ENCODE results near the gene COA6.
"Not testable (repeated sequence)": the region's sequence is repeated elsewhere in the genome, so short reads cannot be mapped to it uniquely, and the experiment has no call there.

COA6 gene

DNA sequence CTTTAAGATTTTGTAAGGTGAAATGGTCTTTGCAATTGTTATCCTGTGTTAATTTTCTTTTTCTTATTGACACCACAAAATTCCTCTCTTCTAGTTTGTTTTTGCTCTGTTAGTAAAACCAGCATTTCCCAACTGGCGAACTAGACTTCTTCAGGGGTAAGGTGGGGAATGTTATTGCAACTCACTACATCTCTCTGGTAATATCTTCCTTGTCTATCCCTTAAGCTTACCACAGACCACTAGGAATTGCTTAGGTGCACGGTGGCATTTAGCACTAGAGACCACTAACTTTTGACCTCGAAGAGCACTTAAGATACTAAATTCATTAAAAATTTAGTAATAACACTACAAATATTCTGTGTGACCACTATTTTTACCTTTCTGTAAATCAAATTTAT, 4.2 kb upstream of the COA6 start:
- no peak for FAIRE-seq
- DNase-seq (ENCODE audit: low spot score) = no peak

DNA sequence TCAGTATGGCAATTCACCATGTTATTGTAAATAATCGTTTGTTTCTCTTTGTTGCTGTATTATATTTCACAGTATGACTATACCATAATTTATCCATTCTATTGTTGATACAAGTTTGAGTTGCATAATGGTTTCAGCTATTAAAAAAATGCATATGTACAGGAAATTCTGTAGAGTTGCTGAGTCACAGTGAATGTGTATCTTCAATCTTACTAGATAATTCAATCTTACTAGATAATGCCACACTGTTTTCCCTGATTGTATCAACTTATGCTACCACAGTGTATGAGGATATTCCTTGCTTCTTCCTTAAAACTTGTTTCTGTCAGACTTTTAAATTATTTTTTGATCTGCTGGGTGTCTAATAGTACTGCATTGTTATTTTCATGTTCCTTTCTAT, 3.5 kb upstream of the COA6 start:
- DNase-seq (ENCODE audit: low spot score) (no peak), FAIRE-seq (no peak)

DNA sequence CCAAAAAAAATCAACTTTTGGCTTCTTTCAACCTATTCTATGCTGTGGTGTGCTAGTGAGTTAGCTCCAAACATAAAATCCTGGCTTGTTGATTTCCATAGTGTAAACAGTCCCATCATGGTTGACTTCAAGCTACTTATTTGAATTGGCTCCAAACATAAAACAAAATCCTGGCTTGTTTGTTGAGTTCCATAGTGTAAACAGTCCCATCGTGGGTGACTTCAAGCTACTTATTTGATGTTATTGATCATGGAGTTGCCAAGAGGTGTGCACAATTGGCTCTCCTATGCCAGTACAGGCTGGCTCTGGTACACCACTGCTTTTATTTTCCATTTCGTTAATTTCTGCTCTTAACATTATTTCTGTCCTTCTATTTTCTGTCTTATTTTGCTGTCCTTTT, 1.8 kb upstream of the COA6 start:
- no peak for FAIRE-seq
- no peak for DNase-seq (ENCODE audit: low spot score)

DNA sequence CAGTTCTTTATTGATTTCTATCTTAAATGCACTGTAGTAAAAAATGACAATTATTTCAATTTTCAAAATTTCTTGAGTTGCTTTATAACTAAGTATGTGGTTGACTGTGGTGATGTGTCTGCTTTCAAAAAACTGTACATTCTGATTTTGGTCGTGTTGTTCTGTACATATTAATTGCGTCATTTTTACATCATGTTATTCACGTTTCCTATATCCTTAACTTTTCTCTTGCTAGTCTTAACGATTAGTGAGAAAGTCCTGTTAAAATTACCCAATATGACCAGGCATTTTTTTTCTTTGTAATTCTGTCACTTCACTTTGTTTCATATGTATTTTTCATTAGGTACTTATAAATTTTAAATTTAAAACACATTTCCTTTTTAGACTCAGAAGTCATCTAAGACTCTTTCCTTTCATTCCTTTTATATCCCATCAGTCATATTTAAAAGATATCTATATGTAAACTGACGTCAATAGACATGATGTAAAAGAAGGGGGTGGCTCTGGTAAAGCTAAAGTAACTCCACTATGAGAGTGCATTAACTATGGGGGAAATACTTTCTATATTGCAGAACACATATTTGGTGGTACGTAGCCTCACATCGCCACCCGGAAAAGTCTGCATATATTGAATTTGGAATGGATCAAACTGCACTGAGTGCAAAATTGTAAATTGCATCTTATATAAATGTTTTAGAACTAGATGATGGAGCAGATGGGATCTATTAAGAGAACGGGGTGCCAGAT, 1.1 kb upstream of the COA6 start:
- no peak for FAIRE-seq
- no peak for DNase-seq (ENCODE audit: low spot score)

DNA sequence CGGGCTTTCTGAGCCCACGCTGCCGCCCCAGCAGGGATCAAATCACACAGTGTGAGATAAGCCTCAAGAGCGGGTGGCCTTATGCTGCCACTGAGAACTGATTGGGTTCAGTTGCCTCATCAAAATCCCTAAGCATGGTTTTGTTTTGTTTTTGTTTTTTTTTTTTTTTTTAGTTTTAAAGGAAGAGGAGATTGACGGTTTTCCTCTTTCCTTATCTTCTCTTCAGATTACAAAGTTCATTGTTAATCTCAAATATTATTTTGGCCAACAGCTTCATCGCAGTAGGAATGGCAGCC, 651 bp downstream of the COA6 start:
- no peak for DNase-seq (ENCODE audit: low spot score)

DNA sequence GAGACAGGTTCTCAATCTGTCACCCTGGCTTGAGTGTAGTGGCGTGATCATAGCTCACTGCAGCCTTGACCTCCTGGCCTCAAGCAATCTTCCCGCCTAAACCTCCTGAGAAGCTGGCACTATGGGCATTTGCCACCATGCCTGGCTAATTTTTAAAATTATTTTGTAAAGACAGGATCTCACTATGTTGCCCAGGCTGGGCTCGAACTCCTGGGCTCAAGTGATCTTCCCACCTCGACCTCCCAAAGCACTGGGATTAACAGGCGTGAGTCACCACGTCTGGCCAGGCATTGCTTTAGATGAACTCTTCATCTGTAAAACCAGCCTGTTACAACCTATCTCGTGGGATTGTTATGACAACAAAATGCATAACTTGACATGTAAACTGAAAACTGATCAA, 2.4 kb downstream of the COA6 start:
- DNase-seq (ENCODE audit: low spot score) (no peak), FAIRE-seq (no peak)

More for the DNA sequence above, 651 bp downstream of the COA6 start:
- FAIRE-seq = no peak

DNA sequence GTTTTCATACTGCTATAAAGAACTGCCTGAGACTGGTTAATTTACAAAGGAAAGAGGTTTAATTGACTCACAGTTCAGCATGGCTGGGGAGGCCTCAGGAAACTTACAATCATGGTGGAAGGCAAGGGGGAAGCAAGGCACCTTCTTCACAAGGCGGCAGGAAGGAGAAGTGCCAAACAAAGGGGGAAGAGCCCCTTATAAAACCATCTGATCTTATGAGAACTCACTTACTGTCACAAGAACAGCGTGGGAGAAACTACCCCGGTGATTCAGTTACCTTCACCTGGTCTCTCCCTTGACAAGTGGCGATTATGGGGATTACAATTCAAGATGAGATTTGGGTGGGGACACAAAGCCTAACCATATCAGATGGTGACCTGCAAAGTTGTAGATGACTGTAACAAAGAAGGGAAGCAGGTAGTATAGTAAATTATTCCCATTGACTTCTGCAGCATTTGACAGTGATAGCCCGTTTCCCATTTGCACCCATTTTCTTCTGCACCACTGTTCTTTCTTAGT, 6.4 kb downstream of the COA6 start:
- FAIRE-seq; DNase-seq (ENCODE audit: low spot score): not testable (repeated sequence)

DNA sequence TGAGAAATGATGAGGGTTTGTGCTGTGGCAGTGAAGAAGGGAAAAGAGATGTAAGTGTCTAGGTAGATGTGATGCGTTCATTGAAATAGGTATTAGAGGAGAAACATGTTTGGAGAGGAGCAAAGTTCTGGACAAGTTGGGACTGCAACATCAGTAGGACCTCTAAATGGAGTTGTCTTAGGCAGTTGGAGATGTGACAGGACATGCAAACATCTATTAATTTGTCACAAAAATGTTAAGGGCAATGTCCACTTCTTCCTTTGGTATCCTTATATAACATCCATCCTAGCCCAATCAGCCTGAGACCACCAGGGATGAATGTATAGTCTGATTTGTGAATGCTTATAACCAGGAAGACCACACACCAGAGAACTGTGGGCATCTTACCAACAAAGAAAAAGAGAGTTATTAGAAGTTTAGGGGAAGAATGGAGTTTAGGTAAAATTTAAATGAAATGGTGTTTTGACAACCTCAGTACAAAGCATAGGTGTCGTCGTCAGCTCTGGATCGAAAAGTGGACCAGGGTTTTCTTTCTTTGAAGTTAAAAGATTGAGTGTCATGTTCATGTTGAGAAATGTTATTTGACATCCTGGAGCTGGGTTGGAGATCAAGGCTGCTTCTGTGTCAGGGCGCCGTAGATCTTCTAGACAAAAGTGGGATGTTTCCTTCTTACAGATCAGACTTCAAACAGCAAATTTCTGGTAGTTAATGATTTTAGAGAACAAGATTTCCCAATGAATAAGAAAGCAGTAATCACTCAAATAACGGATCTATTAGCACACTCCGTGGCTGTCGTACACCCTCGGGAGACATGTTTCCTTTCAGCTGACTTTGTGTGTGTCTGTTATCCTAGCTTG, 8.7 kb downstream of the COA6 start:
- FAIRE-seq = no peak
- no peak for DNase-seq (ENCODE audit: low spot score)

DNA sequence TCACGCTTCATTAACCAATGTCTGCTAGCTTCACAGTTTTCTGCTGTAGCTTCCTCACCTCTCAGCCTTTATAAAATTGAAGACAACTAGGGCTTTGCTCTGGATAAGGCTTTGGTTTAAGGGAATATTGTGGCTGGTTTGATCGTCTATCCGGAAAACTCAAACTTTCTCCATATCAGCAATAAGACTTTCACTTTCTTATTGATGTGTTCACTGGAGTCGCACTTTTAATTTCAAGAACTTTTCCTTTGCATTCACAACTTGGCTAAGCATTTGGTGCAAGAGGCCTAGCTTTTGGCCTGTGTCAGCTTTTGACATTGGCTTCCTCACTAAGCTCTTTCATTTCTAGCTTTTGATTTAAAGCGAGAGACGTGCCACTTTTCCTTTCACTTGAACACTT, 12.9 kb downstream of the COA6 start:
- no peak for DNase-seq (ENCODE audit: low spot score)
- no peak for FAIRE-seq

DNA sequence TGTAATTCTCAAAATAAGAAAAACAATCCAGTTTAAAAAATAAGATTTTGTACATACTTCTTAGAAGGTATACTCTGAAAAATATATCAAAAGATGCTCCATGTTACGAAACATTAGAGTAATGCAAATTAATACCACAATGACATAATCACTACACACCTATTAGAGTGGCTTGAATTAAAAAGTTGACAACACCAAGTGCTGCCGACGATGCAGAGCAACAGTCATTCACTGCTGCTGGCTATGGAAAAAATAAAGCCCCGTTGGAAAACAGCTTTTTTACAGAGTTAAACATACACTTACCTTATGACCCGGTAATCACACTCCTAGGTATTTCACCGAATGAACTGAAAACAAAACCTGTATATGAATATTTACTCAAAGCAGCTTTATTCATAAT, 14.8 kb downstream of the COA6 start:
- DNase-seq (ENCODE audit: low spot score) (no peak), FAIRE-seq (no peak)

DNA sequence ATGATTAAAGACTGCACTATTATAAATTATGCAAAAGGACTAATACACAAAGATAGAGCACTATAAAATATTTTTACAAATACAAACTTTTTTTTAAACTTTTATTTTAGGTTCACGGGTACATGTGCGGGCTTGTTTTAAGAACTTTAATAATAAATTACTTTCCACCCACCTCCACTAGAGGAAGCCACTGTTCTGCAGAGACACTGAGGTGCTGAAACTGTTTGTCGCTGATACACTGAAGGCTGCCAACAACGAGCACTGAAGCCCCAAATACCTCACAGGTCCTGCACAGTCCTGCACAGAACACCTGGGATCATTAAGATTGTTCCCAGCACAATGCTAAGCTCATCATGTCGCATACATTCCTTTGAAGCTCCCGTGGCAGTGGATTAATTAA, 19.9 kb downstream of the COA6 start:
- FAIRE-seq (no peak), DNase-seq (ENCODE audit: low spot score) (no peak)

DNA sequence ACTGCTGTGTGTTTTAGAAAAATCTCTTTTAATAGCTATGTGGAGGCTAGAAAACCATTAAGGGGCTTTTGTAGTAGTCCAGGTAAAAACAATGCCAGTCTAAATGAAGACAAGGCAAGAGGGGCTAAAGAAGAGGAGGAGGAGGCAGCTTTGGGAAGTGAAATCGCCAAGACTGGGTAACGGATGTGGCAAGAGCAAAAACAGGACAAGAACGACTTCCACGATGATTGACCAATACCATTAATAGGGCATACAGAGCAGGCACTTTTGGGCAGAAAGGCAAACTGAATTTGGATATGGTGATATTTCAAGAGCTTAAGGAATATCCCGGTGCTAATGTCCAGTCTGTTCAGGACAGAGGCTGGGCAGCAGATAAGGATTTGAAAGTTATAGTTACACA, 22.0 kb downstream of the COA6 start:
- DNase-seq (ENCODE audit: low spot score) = no peak
- FAIRE-seq = no peak

DNA sequence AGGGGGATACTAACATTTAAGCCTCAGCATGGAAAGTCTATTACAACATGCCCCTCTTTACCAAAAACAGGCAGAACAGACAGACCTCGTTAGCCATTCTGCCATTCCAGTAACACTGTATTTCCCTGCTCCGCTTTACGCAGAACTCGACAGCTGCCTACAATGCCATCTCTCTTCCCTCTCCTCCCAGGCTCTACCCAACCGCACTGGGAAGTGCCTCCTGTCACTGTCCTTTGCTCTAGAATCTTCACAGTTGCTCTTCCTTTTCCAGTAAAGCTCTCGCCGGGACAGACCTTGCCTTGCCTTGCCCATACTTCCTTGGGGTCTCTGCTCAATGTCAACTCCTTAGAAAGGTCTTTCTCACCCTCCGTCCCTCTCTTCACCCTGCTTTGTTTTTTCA, 22.8 kb downstream of the COA6 start:
- DNase-seq (ENCODE audit: low spot score) = no peak
- FAIRE-seq = no peak

DNA sequence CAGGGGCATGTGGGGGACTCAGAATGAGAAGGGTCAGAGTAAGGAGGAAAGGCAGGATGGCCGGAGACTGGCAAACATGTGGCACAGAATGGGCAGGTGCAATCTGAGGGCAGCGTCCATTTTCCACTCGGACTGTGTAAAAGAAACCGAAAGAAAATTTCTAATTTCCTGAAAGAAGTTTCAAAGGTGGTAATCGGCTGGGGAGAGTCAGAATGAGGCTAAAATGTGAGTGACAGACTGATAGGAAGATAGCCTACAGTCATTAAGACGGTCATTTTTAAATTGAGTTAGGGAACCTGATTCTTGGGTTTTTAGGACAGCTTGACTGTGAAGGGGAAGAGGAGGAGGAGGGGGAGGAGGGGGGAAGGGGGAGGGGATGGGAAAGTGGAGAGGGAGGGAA, 23.6 kb downstream of the COA6 start:
- no peak for FAIRE-seq

DNA sequence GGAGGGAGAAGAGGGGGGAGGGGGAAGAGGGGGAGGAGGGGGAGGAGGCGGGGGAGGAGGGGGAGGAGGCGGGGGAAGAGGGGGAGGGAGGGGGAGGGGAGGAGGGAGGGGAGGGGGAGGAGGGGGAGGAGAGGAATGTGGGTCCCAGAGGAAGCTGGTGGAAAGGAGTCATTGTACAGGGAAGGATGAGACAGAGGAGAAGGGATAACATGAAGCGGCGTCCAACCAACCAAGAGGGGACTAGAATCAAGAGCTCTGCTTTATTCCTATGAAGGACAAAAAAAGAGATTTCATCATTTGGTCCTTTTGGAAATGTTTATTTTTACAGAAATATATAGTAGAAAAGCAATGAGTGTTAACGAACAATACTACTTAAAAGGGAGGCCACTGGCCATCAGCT, 24.5 kb downstream of the COA6 start:
- DNase-seq (ENCODE audit: low spot score) (no peak), FAIRE-seq (no peak)

More for the DNA sequence above, 23.6 kb downstream of the COA6 start:
- DNase-seq (ENCODE audit: low spot score) = no peak

DNA sequence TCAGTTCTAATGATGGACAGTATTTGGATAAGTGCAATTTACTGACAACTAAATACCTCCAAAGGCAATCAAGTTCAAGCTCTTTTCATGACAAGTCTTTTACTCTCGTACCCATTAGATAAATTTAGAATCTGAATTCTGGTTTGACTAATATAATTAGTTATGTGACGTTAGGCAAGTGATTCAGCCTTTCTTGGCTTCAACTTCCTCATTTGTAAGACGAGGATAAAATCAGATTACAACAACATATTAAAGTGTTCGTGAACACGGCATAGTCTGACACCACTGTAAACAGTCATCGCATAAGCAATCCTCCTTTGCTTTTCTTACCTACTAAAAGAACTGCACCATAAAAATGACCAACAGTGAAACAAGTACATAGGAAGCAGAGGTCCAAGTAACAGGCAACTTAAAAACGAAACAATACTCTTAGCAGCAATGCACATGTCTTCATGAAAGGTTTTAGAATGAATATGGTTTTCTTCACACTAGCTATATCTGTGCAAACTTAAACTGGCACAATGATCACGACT, 25.7 kb downstream of the COA6 start:
- DNase-seq (ENCODE audit: low spot score) (no peak), FAIRE-seq (no peak)

DNA sequence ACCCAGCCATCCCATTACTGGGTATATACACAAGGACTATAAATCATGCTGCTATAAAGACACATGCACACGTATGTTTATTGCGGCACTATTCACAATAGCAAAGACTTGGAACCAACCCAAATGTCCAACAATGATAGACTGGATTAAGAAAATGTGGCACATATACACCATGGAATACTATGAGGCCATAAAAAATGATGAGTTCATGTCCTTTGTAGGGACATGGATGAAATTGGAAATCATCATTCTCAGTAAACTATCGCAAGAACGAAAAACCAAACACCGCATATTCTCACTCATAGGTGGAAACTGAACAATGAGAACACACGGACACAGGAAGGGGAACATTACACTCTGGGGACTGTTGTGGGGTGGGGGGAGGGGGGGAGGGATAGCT, 26.3 kb downstream of the COA6 start:
- FAIRE-seq; DNase-seq (ENCODE audit: low spot score): not testable (repeated sequence)

DNA sequence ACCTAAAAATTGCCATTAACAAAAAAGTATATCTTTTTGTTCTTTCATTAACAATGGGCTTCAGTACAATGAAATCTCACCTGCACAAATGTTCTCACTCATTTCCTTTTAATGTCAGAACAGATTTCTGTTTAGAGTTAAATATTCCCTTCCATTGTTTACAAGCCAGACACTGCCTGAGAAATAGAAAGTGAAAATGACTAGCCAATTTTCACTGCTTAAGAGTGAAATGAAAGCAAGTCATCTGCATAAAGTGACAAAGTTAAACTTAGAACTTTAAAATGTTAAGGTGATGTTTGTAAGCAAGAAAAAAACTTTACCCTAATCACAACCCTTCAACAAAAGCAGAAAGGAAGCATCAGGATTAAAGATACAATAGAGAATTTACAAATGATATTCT, 27.5 kb downstream of the COA6 start:
- DNase-seq (ENCODE audit: low spot score) = no peak
- no peak for FAIRE-seq

DNA sequence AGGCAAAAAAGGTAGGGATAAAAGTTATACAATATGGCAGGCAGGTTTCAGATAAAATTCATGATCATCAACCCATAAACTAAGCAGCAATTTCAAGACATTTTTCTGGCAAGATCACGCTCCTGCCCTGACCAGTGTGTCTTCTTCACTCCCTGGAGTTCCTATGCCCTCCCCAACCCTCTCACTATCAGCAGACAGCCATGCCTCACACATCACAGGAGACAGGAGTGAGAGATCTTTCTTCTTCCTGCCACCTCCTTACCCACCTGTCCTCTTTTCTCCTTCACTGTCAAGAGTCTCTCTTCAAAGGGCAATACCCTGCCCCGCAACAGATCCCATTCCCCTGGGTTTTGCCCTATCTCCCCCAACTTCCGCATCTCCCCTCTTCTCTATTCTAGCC, 28.4 kb downstream of the COA6 start:
- no peak for FAIRE-seq
- DNase-seq (ENCODE audit: low spot score) = no peak

DNA sequence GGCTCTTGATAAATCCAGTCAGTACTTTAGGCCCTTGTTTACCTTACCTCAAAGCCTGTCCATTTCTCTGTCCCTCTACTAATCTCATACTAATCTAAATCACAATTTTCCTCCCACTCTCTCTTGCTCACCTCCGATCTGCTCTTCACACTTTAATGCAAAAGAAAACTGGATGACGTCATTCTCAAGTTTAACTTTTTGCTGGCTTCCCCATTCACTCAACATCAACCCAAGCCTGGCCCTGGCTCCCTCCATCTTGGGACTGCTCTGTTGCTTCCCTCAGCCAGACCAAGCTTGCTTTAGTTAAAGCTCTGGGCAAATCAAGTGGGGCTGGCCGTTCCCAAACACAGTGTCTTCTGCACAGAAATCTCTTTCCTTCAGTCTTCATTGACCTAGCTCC, 29.7 kb downstream of the COA6 start:
- DNase-seq (ENCODE audit: low spot score) = no peak
- FAIRE-seq = no peak

DNA sequence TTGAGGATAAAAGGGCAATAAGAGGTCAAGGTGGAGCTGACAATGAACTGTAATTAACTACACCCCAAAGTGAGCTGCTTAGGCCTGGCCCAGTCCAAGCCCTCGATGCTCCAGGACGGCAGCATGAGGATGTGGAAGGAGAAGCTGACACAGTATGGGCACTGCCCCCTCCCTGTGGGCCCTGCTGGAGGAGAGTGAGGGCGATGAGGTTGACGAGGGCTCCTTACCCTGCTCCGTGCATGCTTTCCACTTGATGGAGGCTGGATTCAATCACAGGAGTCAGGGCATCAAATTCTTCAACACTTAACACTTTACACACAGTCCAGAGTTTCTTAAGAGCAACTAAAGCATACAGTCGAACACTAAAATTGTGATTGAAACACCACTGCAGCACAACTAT, 32.4 kb downstream of the COA6 start:
- no peak for FAIRE-seq

DNA sequence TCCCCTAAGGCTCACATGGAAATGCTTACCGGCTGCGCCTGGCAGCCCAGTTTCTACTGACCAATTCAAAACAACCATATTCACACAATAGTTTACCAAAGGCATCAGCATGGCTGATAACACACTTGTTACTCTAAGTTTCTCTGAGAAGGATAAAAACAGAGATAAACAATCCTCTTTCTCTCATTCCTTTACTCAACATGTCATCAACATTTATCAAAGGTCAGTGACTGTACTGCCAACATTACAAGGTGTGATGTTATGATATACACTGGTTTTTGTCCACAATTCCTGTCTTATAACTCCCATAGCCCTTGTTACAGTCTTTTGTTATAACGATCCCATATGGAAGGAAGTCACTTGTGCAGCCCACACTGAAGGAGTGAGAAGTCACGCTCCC, 33.6 kb downstream of the COA6 start:
- FAIRE-seq = no peak
- no peak for DNase-seq (ENCODE audit: low spot score)

More for the DNA sequence above, 32.4 kb downstream of the COA6 start:
- DNase-seq (ENCODE audit: low spot score) = no peak

DNA sequence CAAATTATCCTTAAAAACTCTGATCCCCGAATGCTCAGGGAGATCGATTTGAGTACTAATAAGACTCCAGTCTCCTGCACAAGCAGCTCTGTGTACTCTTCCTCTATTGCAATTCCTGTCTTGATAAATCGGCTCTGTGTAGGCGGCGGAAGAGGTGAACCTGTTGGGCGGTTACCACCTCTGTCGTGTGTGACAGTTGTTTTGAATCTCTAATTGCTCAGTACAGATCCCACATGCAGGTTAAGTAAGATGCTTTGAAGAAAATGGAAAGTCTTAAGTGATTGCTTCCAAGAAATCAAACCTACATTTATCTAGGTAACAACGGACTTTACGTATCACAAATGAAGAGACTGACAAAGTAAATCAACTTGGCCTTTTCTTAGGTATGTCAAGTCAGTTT, 35.5 kb downstream of the COA6 start:
- no peak for DNase-seq (ENCODE audit: low spot score)
- FAIRE-seq = no peak
